C1 segment of cervical spinal cord (tissue), 14 donors: Measurements from ENCODE around the gene UBR3.

ENCODE experiments used
- DNase-seq, 14 donors: peaks; one replicate each; lab custom pipeline; 2025; lab: John Stamatoyannopoulos, UW

Gene UBR3

GRCh38 chr2:170044751-170045478 is 217.7 kb downstream of the UBR3 start:
- no peak for DNase-seq

DNA sequence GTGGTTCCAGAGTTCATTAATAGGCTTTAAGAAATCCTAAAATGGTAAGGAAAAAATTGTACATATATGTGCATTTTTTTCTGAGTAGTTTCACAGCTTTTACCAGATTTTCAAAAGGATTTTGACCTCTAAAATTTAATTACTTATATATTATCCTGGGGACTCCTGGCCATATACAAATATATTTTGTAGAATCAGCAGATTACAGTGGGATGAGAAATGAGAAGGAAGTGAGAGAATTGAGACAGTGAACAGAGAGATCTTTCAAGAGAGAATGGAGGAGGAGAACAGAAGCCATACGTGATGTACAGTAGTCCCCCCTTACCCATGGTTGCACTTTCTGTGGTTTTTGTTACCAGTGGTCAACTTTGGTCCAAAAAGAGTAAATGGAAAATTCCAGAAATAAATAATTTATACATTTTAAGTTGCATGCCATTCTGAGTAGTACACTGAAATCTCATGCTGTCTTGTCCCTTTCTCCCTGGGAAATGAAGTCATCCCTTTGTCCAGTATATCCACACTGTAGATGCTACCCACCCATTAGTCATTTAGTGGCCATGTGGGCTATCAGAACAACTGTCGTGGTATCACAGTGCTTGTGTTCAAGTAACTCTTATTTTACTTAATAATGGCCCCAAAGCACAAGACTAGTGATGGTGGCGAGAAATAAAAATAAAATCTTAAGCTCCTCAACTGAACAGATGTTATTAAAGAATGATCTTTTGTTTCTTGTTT is 220.2 kb downstream of the UBR3 start:
- DNase-seq = no peak

DNA sequence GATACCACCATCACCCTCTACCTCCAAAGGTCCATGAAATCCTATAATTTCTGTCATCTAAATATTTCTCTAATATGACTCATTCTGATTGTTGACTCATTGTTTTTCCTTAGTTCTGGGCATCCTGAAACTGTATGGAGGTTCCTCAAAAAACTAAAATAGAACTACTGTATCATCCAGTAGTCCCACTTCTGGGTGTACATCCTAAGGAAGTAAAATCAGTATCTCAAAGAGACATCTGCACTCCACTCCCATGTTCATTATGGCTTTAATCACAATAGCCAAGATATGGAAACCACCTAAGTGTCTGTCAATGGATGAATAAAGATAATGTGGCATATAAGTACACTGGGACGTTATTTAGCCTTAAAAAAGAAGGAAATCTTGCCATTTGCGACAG is 224.9 kb downstream of the UBR3 start:
- DNase-seq = no peak

DNA sequence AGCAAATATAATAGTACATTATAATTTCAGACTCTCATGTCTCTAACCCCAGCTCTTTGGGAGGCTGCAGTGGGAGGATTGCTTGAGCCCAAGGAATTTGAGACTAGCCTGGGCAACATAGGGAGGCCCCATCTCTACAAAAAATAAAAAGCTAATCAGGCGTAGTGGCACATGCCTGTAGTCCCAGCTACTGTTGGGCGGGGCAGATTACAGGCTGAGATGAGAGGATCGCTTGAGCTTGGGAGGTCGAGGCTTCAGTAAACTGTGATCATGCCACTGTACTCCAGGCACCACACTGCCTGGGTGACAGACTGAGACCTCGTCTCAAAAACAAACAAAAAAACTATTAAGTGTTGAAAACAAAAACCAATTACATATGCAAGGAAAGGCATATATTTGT is 227.7 kb downstream of the UBR3 start:
- DNase-seq = no peak

DNA sequence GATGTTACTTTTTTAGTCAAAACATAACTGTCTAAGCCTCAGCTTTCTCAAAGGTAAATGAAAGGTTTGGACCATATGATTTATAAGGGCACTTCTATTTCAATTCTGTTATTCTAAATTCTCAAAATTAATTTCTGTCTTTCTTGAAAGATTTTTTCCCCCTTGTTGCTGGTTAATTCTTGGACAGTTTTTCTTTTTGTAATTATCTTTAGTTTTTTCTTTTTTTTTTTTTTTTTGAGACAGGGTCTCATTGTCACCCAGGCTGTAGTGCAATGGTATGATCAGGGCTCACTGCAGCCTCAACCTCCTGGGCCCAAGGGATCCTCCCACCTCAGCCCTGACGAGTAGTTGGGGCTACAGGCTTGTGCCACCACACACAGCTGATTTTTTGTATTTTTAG is 229.6 kb downstream of the UBR3 start:
- no peak for DNase-seq

GRCh38 chr2:170063456-170064235 is 236.4 kb downstream of the UBR3 start:
- DNase-seq = no peak

- DNase-seq = no peak
Measured at GRCh38 chr2:170070778-170071177, 243.5 kb downstream of the UBR3 start.

DNA sequence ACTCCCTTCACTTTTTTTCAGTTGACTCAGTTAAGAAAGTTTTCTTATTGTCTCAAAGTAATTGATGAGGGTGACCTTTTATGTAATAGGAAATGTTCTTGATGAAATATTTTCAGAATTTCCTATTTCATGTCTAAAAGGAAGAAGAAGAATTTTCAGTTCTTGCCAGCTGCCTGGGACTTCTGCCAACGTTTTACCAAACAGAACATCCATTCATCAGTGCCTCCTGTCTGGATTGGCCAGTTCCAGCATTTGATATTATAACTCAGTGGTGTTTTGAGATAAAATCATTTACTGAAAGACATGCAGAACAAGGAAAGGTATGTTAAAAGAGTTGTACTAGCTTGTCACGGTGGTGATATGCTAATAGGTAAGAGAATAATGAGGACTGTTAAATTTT is 246.0 kb downstream of the UBR3 start:
- DNase-seq = peak in 10 of 14 donors; percentile 3 to 37 (median 16)

- DNase-seq = no peak
Measured at GRCh38 chr2:170076189-170076588, 248.9 kb downstream of the UBR3 start.

- no peak for DNase-seq
Measured at GRCh38 chr2:170077830-170078569, 250.7 kb downstream of the UBR3 start.

DNA sequence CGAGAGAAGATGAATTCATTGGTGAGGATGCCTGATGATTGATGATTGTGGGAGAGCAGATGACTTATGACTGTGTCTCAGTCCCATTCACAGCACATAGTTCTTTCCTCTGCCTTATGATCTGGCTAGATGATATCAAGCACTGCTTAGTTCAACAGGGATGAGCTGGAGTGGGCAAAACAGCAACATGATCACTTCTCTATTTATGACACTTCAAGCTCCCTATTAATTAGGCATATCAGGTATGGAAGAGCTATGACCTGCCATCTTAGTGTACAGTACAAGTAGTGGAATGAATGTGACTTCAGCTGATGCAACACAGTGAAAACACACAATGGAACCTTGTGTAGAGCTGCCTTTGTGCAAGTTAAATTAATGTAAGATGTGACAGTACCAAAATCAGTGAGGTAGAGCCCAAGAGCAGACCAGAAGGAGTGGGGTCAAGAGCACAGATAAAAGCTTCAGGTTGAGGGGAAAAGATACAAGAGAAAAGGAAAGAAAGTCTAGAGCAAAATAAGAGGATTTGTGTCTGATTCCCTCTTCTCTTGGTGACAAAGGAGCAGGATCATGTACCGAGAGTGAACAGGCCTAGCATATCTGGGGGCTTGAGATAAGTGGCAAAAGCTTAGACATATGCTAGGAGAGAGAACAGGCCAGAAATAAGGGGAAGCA is 257.7 kb downstream of the UBR3 start:
- no peak for DNase-seq

DNA sequence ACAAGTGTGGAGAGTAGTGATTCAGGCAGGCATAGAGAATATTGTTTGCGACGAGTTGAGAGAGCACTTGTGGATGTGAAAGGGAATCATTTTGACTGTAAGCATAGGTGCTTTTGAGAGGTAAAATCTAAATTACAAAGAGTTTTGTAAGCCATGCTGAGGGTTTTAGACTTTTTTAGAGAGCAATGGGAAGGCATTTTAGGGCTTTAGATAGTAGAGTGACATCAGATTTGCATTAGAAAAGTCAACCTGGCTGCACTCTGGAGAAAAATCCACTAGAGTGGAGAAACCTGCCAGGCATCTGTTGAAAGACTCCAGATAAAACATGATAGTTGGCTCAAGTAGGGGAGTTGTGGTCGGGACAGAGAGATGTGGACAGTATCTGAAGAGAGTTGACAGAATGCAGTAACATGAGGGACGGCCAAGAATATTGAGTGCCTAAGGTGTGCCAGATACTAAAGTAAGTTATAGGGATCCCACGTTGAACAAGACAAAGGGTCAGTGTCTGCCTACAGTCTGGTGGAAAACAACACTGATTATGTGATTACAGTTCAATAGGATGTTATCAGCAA is 258.9 kb downstream of the UBR3 start:
- no peak for DNase-seq

GRCh38 chr2:170086751-170087412 is 259.6 kb downstream of the UBR3 start:
- DNase-seq = no peak

DNA sequence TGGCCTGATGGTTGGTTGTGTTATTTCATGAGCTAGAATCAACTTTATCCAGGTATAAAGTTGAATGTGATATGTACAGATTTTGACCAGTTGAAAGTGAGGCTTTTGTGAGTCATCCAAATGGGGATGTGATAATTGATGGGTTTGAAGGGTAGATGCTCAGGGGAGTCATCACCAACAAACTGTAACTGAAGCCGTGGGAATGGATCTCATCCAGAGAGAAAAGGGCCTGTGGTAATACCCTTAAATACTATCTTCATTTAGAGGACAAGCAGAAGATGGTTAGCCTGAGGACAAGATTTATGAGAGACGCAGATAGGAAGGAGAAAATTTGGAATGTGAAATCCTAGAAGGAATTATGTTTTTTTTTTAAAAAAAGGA is 260.1 kb downstream of the UBR3 start:
- DNase-seq = no peak

GRCh38 chr2:170088776-170089175 is 261.5 kb downstream of the UBR3 start:
- DNase-seq = peak in 1 of 14 donors; percentile 0

- DNase-seq = no peak
Measured at GRCh38 chr2:170090229-170090628, 263.0 kb downstream of the UBR3 start.

- no peak for DNase-seq
Measured at GRCh38 chr2:170091436-170091835, 264.2 kb downstream of the UBR3 start.

DNA sequence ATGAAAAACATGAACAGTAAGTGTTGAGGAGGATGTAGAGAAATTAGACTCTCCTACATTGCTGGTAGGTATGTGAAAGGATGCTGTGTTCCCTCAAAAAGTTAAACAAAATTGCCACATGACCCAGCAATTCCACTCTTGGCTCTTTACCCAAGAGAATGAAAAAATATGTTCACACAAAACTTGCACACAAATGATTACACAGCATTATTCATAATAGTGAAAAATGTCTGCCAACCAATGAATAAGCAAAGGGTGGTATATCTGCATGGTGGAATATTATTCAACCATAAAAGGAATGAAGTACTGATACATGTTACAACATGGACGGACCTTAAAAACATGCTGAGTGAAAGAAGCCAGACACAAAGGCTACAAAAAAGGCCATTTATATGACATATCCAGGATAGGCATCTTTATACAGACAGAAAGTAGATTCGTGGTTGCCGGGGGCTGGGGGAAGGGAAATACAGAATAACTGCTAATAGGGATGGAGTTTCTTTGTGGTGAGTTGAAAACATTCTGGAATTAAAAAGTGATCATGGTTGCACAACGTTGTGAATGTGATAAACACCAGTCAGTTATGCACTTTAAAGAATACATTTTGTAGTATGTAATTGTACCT is 265.3 kb downstream of the UBR3 start:
- no peak for DNase-seq

- no peak for DNase-seq
Measured at GRCh38 chr2:170095380-170095779, 268.1 kb downstream of the UBR3 start.
